ENCODE data around the gene PROSER2.

Gene PROSER2

GRCh38 chr10:11789956-11790355, 33.2 kb upstream of the PROSER2 start:
- TF ChIP-seq POLR2A (IDR thresholded peaks at IDR 0.05; ENCODE audit: low read depth, low read length) (no peak), TAF1 (IDR thresholded peaks at IDR 0.05; ENCODE audit: borderline replicate concordance, low read depth, low read length) (no peak), POLR2AphosphoS5 (IDR thresholded peaks at IDR 0.05; ENCODE audit: low read depth, low read length) (no peak)
- DNase-seq (ENCODE audit: insufficient read length): no peak
- no peak for FAIRE-seq

DNA sequence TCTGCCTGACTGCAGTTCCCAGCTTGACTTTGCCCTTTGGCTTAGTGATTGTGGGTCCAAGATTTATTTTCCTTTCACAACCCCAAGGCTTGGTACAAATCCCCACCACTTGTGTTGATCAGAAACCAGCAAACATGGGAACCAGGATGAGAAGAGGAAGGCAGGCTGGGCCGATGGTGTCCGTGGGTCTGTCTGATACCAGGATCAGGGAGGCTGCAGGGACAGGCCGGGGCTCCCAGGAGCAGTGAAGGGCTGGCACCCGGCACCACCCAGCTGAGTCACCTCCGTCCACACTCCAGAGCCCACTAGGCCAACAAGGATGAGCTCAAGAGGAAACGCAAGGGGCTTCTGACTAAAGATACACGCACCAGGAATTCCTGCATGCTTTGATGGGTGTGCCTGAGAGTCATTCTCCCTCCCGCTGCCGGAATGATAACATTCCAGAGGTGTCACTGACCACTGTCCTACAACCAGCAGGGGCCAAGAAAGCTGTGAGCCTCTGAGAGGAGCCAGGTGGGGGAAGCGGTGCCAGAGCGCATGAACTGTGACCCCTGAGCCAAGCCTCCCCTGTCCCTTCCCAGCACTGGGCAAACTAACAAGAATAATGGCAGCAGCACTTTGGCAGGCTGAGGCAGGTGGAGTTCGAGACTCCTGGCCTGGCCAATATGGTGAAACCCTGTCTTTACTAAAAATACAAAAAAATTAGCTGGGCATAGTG, 29.2 kb upstream of the PROSER2 start:
- FAIRE-seq (no peak), DNase-seq (ENCODE audit: insufficient read length) (no peak)
- TF ChIP-seq POLR2AphosphoS5 (IDR thresholded peaks at IDR 0.05; ENCODE audit: low read depth, low read length) (no peak), TAF1 (IDR thresholded peaks at IDR 0.05; ENCODE audit: borderline replicate concordance, low read depth, low read length) (no peak), POLR2A (IDR thresholded peaks at IDR 0.05; ENCODE audit: low read depth, low read length) (no peak)

DNA sequence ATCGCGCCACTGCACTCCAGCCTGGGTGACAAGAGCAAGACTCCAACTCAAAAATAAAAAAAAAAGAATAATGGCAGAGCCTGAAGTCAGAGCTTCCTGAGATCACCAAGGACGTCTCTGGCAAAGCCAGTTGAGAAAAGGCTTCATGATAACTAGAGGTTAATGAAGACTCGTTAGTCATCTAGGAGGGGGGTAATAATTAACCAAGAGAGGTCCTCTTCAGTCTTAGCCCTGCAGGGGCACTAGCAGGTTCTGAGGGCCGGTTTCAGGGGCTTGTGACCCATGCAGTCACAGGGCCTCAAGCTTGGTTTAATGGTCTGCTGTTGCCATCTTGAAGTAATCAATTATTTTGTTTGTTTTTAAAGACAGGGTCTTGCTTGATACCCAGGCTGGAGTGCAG, 28.6 kb upstream of the PROSER2 start:
- DNase-seq (ENCODE audit: insufficient read length): no peak
- no peak for FAIRE-seq
- TF ChIP-seq POLR2AphosphoS5 (IDR thresholded peaks at IDR 0.05; ENCODE audit: low read depth, low read length) (no peak), TAF1 (IDR thresholded peaks at IDR 0.05; ENCODE audit: borderline replicate concordance, low read depth, low read length) (no peak), POLR2A (IDR thresholded peaks at IDR 0.05; ENCODE audit: low read depth, low read length) (no peak)

DNA sequence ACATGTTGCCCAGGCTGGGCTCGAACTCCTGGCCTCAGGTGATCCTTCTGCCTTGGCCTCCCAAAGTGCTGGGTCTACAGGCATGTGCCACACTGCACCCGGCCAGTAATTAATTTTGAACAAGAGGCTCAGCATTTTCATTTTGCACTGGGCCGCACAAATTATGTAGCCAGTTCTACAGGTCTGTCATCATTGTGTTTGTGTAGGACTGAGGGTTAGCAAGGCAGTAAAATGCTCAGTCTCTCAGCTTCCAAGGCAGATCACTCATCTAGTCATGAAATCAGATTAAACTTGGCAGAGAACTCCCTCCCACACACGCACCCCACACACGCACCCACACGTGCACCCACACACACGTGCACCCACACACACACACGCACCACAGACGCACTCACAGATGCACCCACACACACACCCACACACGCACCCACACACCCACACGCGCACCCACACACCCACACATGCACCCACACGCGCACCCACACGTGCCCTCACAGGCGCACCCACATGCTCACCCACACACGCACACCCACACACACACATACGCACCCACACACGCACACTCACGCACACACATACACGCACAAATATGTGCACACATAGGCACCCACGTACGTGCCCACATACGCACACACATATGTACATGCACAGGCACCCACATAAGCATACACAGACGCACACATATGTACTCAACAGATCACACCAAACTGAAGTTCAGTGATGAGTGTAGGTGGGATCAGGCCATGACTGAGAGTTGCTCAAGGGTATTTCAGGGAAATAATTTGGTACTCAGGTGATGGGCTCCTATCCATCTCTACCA, 27.8 kb upstream of the PROSER2 start:
- no peak for FAIRE-seq

DNA sequence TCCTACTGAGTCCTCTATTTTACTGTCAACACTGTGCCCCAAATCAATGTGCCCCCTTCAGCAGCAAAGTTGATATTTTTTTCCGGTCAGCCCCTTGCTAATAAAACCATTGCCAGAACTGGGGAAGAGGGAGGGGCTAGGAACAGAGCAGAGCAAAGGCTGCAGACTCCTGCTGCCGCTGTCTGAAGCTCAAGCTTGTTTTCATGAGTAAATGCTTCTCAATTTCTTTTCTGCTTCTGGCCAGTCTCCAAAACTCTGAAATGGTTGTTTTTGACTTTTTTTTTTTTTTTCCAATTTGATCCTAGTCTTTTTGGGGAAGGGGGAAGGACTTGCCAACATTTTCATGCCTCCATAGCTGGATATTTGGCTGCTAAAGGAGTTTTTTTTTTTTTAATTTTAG, 26.7 kb upstream of the PROSER2 start:
- DNase-seq (ENCODE audit: insufficient read length) (no peak), FAIRE-seq (no peak)
- no peak for TF ChIP-seq POLR2AphosphoS5 (IDR thresholded peaks at IDR 0.05; ENCODE audit: low read depth, low read length)
- no peak for TF ChIP-seq TAF1 (IDR thresholded peaks at IDR 0.05; ENCODE audit: borderline replicate concordance, low read depth, low read length)
- no peak for TF ChIP-seq POLR2A (IDR thresholded peaks at IDR 0.05; ENCODE audit: low read depth, low read length)

More for the DNA sequence above, 27.8 kb upstream of the PROSER2 start:
- no peak for DNase-seq (ENCODE audit: insufficient read length)
- TF ChIP-seq TAF1 (IDR thresholded peaks at IDR 0.05; ENCODE audit: borderline replicate concordance, low read depth, low read length) (no peak), POLR2A (IDR thresholded peaks at IDR 0.05; ENCODE audit: low read depth, low read length) (no peak), POLR2AphosphoS5 (IDR thresholded peaks at IDR 0.05; ENCODE audit: low read depth, low read length) (no peak)

DNA sequence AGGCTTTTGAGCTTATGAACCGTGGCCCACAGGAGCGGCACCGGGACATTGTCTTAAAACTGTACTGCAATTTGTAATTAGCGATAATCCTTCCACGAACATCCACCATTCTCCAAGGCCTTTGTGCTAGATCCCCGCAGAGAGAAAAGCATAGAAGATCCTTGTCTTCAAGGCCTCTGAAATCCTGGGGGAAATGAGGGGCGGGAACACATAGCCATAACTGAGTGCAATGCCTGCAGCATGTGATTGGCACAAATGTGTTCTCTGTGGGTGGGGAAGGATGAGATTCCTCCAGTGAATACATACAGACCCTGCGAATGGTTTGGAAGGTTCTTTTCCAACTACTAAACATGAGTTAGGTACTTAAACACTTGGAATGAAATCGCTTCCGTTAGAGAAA, 25.9 kb upstream of the PROSER2 start:
- FAIRE-seq (no peak), DNase-seq (ENCODE audit: insufficient read length) (no peak)
- TF ChIP-seq TAF1 (IDR thresholded peaks at IDR 0.05; ENCODE audit: borderline replicate concordance, low read depth, low read length) (no peak), POLR2A (IDR thresholded peaks at IDR 0.05; ENCODE audit: low read depth, low read length) (no peak), POLR2AphosphoS5 (IDR thresholded peaks at IDR 0.05; ENCODE audit: low read depth, low read length) (no peak)

GRCh38 chr10:11797847-11798633, 25.1 kb upstream of the PROSER2 start:
- no peak for FAIRE-seq
- TF ChIP-seq POLR2AphosphoS5 (IDR thresholded peaks at IDR 0.05; ENCODE audit: low read depth, low read length) (no peak), TAF1 (IDR thresholded peaks at IDR 0.05; ENCODE audit: borderline replicate concordance, low read depth, low read length) (no peak), POLR2A (IDR thresholded peaks at IDR 0.05; ENCODE audit: low read depth, low read length) (no peak)
- DNase-seq (ENCODE audit: insufficient read length): no peak

GRCh38 chr10:11798845-11799735, 24.1 kb upstream of the PROSER2 start:
- FAIRE-seq: no peak
- no peak for DNase-seq (ENCODE audit: insufficient read length)
- TF ChIP-seq POLR2A (IDR thresholded peaks at IDR 0.05; ENCODE audit: low read depth, low read length): no peak
- TF ChIP-seq POLR2AphosphoS5 (IDR thresholded peaks at IDR 0.05; ENCODE audit: low read depth, low read length): no peak
- no peak for TF ChIP-seq TAF1 (IDR thresholded peaks at IDR 0.05; ENCODE audit: borderline replicate concordance, low read depth, low read length)

GRCh38 chr10:11799736-11800080, 23.4 kb upstream of the PROSER2 start:
- no peak for DNase-seq (ENCODE audit: insufficient read length)
- no peak for FAIRE-seq

GRCh38 chr10:11804336-11804735, 18.8 kb upstream of the PROSER2 start:
- TF ChIP-seq TAF1 (IDR thresholded peaks at IDR 0.05; ENCODE audit: borderline replicate concordance, low read depth, low read length) (no peak), POLR2AphosphoS5 (IDR thresholded peaks at IDR 0.05; ENCODE audit: low read depth, low read length) (no peak), POLR2A (IDR thresholded peaks at IDR 0.05; ENCODE audit: low read depth, low read length) (no peak)
- no peak for DNase-seq (ENCODE audit: insufficient read length)
- FAIRE-seq: no peak

More at GRCh38 chr10:11799736-11800080, 23.4 kb upstream of the PROSER2 start:
- no peak for TF ChIP-seq TAF1 (IDR thresholded peaks at IDR 0.05; ENCODE audit: borderline replicate concordance, low read depth, low read length)
- no peak for TF ChIP-seq POLR2A (IDR thresholded peaks at IDR 0.05; ENCODE audit: low read depth, low read length)
- no peak for TF ChIP-seq POLR2AphosphoS5 (IDR thresholded peaks at IDR 0.05; ENCODE audit: low read depth, low read length)
